HG03159 (cell line): ENCODE measurements around the gene CORO7.

Experiments used
- ATAC-seq: cut with Tn5 transposase; IDR thresholded peaks from one replicate; pipeline ENCODE4 v1.9.1; 2021; ENCODE audit warnings: mild to moderate bottlenecking, moderate library complexity; ENCODE audit not compliant: unreplicated experiment

The CORO7 gene

GRCh38 chr16:4426722-4427372 is 10.5 kb upstream of the CORO7 start:
- ATAC-seq, result no peak

DNA sequence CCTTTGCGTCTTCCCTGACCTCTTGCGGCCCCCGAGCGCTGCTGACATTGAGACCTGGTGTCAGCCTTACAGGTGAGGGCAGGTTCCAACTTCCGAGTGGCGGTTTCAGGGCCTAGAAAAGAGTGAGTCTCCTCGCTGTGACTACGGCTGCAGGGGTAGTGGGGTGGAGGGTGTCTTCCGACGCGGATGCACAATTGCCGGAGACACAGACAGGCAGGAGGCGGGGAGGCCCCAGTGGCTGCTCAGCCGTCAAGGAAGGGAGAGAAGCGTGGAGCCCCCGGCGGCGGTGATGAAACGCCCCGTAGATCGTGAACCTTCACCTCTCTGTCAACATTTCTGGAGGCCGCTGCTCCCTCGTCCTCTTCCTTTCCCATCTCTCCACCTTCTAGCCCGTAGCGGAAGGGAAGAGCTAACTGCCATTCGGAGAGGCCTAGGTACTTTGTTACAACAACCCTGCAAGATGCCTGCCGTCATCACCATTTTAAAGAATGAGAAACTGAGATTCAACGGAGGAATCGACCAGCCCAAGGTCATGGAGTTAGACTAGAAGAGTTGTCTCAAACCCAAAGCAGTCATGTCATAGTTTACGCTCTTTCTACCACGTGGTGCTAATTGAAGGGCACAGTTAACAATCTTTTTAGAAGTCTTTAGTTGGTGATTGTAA is 9.8 kb upstream of the CORO7 start:
- peak; percentile 37 for ATAC-seq

GRCh38 chr16:4425378-4426020 is 9.1 kb upstream of the CORO7 start, which contains the start of gene DNAJA3:
TSS of gene DNAJA3 (plus strand) at chr16:4425868. CDS start at chr16:4425882, 14 bp downstream.
- peak; percentile 83 for ATAC-seq

DNA sequence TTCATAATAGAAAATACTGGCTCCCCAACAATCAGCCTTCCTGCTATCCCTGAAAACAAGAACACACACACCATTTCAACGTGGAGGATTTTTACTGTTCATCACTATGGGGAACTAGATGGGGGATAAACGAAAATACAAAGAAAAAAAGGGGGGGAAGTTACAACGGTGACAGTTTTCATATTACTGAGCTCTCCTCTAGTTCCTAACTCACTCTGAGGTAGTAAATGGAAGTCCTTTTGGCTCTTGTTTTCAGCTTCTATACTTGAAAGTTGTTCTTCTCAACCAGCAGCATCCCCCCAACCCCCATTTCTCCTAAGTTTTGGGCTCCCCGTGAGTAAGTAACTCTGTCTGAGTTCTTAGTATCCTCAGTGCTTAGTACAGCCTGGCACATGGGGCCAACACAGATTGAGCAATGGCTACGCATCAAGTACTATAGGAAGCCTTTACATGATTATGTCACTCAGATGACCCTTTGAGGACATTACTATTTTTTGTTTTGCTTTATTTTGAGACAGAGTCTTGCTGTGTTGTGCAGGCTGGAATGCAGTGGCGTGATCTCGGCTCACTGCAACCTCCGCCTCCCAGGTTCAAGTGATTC is 4.2 kb upstream of the CORO7 start:
- ATAC-seq, result no peak

- no peak for ATAC-seq
Measured at GRCh38 chr16:4419402-4419959, 3.1 kb upstream of the CORO7 start.

DNA sequence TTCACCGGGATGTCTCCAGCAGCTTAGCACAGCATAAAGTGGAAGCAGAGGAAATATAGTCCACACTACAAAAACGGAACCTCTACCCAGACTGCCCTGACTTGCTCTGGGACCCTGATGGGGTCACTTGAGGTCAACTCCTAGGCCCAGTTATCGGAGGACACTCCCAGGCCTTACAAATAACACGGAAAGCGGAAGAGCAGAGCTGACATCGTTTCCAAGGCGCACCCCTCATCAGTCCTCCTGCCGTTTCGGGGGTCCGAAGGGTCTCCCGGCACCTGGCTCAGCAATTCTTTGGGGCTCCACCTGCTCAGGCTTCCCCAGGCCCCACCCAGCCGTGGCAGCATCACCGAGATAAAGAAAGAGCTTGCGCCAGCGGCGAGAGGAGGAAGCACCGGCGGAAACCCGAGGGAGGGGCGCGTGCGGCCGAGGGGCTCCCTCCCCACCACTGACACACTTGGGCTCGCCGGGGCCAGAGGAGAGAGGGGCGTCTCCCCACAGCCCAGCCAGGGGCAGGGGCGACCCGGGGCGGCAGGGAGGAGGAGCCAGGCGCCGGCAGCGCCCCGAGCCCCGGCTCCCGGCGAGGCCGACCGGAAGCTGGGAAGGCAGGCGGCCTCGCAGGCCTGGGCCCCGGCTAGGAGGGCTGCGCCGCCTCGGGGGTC is 727 bp downstream of the CORO7 start:
- no peak for ATAC-seq

DNA sequence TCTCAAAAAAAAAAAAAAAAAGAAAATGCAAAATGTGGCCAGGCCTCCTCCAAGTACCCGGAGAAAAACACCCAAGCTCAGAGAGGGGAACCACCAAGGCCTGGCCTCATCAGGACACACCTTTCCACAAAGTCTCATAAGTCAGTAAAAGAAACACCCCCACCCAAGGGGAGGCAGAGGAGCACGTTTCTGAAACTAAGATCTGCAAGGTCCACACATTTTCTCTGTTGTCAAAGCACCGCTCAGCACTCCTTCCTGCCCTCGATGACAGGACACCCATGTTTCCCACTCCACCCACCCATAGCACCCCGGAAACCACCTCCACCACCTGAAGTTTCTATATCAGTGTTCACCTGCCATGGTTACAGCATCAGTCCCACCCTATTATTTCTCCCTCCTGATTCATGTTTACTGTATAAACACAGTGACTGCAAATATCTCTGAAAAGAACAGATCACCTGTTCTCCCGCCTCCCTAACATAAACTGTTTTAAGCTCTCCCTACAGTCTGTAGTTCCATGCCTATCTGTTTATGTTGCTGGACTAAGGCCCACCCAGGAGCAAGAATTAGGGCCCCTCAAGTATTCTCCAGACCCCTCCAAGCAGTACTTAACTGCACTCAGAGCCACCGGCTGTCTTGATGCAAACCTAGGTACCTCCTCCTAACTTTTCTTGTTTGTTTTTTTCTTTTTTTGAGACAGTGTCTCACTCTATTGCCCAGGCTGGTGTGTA is 2.0 kb downstream of the CORO7 start:
- ATAC-seq, result peak; percentile 65

DNA sequence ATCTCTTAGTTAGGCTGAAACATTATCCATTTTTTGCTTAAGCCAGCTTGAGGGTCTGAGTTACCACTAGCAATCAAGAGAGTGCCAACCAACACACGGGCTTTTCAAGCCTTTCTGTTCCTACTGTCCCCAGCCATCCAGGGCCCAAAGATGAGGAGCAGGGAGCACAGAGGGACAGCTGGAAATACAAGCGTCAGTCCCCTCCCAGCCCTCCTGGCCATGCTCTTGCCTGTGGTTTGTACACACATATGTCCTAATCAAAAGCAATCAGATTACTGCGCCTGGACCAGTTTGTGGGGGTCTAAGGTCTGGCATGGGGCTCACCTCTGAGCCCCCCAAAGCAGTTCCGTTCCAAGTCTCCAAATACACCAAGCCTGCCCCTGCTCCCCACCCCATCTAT is 3.5 kb downstream of the CORO7 start:
- ATAC-seq, result no peak

GRCh38 chr16:4412159-4412558 is 4.2 kb downstream of the CORO7 start:
- no peak for ATAC-seq

DNA sequence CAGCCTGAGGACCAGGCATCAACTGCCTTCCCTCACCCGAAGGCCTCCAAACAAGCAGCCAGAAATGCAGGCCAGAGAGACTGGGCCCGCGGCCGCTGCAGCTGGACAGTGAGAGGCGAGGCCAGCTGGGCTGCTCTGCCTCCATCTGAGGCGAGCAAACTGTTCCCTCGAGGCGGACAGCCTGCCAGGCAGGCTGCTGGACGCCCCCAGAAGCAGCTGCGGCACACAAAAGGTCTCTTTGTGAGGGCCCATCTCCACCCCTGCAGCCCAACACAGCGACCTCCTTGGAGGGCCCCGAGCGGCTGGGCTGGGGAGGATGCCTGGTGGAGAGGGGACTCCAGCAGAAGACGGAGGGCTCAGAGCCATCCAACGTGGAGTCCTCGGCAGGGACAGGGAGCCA is 4.7 kb downstream of the CORO7 start:
- ATAC-seq, result no peak

GRCh38 chr16:4410335-4411075 is 5.9 kb downstream of the CORO7 start:
- no peak for ATAC-seq

- no peak for ATAC-seq
Measured at GRCh38 chr16:4409081-4409932, 7.1 kb downstream of the CORO7 start.

GRCh38 chr16:4408323-4408690 is 8.1 kb downstream of the CORO7 start:
- ATAC-seq, result no peak

GRCh38 chr16:4407543-4408322 is 8.7 kb downstream of the CORO7 start:
- no peak for ATAC-seq

DNA sequence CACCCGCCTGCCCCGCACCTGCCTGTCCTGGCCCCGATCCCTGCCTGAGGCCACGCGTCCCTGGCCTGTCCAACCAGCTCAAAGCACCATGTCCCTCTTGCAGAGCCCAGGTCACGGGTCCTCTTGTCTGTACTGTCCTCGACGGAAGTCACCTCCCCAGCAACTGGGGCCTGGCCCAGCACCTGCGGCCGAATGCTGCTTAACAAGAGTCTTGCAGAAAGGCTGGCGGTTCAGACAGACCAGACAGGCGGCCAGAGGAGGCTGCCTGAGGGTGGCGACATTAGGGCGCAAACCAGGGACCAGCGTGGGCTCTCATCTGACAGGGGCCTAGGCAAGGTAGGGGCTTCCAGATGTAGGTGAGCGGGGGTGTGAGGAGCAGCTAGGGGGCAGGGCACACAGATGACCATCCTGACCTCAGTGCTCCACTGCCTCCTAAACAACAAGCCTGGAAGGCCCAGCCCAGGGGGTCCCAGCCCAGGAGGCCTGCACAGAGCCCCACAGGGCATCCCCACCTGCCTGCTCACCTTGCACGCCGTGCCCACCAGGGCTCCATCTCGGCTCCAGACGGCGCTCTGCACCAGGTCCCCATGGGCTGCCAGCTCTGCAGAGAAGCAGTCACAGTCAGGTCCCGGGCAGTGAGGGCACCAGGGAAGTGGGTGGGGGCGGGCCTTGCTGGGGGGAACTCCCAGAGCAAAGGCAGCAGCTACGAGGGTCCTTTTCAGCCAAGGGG is 11.3 kb downstream of the CORO7 start:
- ATAC-seq, result no peak

- no peak for ATAC-seq
Measured at GRCh38 chr16:4404247-4404966, 12.0 kb downstream of the CORO7 start.
